ENCODE results near the gene ACAT2. TPM values are rescaled to one million over a fixed set of nuclear protein-coding genes. Genes with fewer than 3 reads are reported as not detected.
A peak's percentile ranks its signal among the peaks of the same experiment; 100 is the strongest.
"Not testable (repeated sequence)": the region's sequence is repeated elsewhere in the genome, so short reads cannot be mapped to it uniquely, and the experiment has no call there.

ACAT2 gene
- total and polyA plus RNA-seq, 11 donors, result 1.3 to 18.1 (median 7.3) TPM

DNA sequence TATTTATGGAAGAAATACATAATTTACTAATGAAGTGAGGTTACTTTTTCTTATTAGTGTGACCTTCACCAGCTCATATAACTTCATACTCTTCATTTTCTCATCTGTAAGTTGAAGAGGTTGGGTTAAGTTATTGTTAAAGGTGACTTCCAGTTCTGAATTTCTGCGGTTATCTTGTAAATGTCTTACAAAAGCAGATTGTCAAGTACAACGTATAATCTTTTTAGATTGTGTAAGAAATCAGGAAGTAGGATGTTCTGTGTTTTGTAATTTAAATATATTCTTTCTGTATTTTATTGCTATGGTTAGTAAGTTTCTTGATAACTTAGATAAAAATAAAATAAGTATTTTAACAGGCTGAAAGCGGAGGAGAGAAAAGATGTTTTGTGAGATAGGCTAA lies 22.5 kb upstream of the ACAT2 start:
- Histone ChIP-seq H3K4me3 (no peak overlapping the region), H3K36me3 (peaks cover 0 to 78% (median 75%) of the 10 kb centered on the region in 9 donors), H3K4me1 (peaks cover 0 to 51% (median 19%) of the 10 kb centered on the region in 12 donors), H3K27me3 (no peaks in the 10 kb centered on the region), H3K9me3 (no peaks in the 10 kb centered on the region), H3K27ac (peak overlapping the region in 1 of 12 donors; percentile 23)
- DNase-seq (no peak), ATAC-seq (no peak)
- intact Hi-C loops (cut with DNase I), result no loop called here
- WGBS, 4 donors, result 59 to 67% (median 62%) methylated on average over 3 of the region's 3 CpGs
- TF ChIP-seq CTCF (IDR thresholded peaks at IDR 0.05) (no peak), POLR2A (IDR thresholded peaks at IDR 0.05) (no peak)

GRCh38 chr6:159742165-159742564 lies 19.7 kb upstream of the ACAT2 start:
- peaks cover 0 to 100% (median 98%) of the 10 kb centered on the region in 9 donors for H3K36me3 ChIP-seq
- H3K27me3 ChIP-seq, result no peaks in the 10 kb centered on the region
- peaks cover 0 to 46% (median 7%) of the 10 kb centered on the region in 12 donors for H3K4me1 ChIP-seq
- no peak for DNase-seq
- no peak overlapping the region for H3K4me3 ChIP-seq
- no peak for TF ChIP-seq CTCF (IDR thresholded peaks at IDR 0.05)
- TF ChIP-seq POLR2A (IDR thresholded peaks at IDR 0.05), result no peak
- no peak for ATAC-seq
- WGBS, 4 donors, result 77 to 89% (median 84%) methylated on average over 1 of the region's 1 CpG
- no peak overlapping the region for H3K27ac ChIP-seq
- H3K9me3 ChIP-seq, result no peaks in the 10 kb centered on the region
- intact Hi-C loops (cut with DNase I), result no loop called here

DNA sequence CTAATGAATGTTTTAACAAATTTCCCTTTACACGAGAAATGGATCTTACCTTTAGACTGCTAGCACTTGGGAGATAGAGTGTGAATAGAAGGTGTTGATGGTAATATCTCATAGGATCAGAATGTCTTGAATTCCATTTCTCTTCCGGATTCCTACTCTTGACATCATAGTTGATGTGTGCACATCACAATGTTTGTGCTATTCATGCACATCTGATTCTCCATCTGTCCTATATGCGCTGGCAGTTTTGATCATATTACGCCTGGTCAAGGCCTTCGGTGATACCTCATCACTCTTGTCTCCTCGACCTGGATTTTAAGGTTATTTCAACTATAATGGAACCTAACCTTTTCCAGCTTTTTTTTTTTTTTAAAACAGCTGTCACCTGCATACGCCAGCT lies 16.8 kb upstream of the ACAT2 start:
- no peak for DNase-seq
- H3K27ac ChIP-seq, result peak overlapping the region in 1 of 12 donors; percentile 13
- H3K27me3 ChIP-seq, result no peaks in the 10 kb centered on the region
- peaks cover 0 to 21% (median 5%) of the 10 kb centered on the region in 12 donors for H3K4me1 ChIP-seq
- no peak for TF ChIP-seq POLR2A (IDR thresholded peaks at IDR 0.05)
- TF ChIP-seq CTCF (IDR thresholded peaks at IDR 0.05), result no peak
- intact Hi-C loops (cut with DNase I), result no loop called here
- peaks cover 0 to 100% (median 100%) of the 10 kb centered on the region in 9 donors for H3K36me3 ChIP-seq
- WGBS, 4 donors, result 74 to 78% (median 76%) methylated on average over 7 of the region's 7 CpGs
- no peak overlapping the region for H3K4me3 ChIP-seq
- no peaks in the 10 kb centered on the region for H3K9me3 ChIP-seq
- ATAC-seq, result no peak

DNA sequence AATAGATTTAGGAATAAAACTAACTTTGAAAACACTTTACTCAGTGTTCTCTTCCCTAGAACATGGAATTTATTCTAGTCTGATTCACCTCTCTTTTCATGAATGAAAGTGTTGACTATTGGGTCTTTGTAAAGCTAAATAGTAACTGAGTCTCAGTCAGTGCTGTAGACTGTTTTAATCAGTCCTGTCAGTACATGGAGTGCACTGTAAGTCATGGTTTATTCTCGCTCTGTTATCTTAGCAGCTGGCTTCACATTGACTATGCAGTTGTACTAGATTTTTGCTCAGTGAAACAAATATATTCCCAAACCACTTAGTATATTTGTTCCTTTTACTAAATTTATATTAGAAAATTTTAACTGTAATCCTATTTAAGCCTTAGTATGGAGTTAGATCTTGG lies 15.1 kb upstream of the ACAT2 start:
- H3K4me1 ChIP-seq, result peaks cover 0 to 21% (median 5%) of the 10 kb centered on the region in 12 donors
- ATAC-seq (peak; percentile 89 to 94 (median 94)), DNase-seq (no peak)
- 41 to 61% (median 57%) methylated on average over 1 of the region's 1 CpG for WGBS, 4 donors
- intact Hi-C loops (cut with DNase I), result no loop called here
- no peaks in the 10 kb centered on the region for H3K27me3 ChIP-seq
- peak overlapping the region in 3 of 12 donors; percentile 22 to 50 (median 42) for H3K27ac ChIP-seq
- peaks cover 0 to 100% (median 97%) of the 10 kb centered on the region in 9 donors for H3K36me3 ChIP-seq
- H3K9me3 ChIP-seq, result no peaks in the 10 kb centered on the region
- H3K4me3 ChIP-seq, result no peak overlapping the region
- TF ChIP-seq POLR2A (IDR thresholded peaks at IDR 0.05), result no peak
- no peak for TF ChIP-seq CTCF (IDR thresholded peaks at IDR 0.05)

DNA sequence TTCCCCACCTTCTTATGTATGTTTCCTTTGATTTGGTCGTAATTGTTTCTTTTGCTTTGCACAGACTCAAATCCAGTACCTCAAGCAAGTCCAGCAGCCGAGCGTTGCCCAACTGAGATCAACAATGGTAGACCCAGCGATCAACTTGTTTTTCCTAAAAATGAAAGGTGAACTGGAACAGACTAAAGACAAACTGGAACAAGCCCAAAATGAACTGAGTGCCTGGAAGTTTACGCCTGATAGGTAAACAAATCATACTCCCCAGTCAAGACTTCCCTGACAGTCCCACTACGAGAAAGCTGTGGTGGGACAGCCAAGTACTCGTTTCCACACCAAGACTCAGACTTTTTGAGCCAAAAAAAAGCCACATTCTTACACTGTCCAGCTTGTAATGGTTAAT lies 13.7 kb upstream of the ACAT2 start:
- ATAC-seq; intact Hi-C loops (cut with DNase I); H3K9me3 ChIP-seq; DNase-seq; H3K27me3 ChIP-seq; H3K4me3 ChIP-seq; H3K27ac ChIP-seq: not testable (repeated sequence)
- WGBS, 4 donors, result 85 to 92% (median 88%) methylated on average over 7 of the region's 7 CpGs
- Histone ChIP-seq H3K36me3 (peaks cover 0 to 100% (median 97%) of the 10 kb centered on the region in 9 donors), H3K4me1 (peaks cover 0 to 21% (median 5%) of the 10 kb centered on the region in 12 donors)

All from heart left ventricle (tissue), 16 donors.